CMK (cell line): Measurements from ENCODE around the gene OR51A7.

ENCODE experiments used
- DNase-seq: peaks from one replicate; pipeline ENCODE4 v3.0.0-alpha.2; 2010; ENCODE audit warnings: low read depth

Gene OR51A7

DNA sequence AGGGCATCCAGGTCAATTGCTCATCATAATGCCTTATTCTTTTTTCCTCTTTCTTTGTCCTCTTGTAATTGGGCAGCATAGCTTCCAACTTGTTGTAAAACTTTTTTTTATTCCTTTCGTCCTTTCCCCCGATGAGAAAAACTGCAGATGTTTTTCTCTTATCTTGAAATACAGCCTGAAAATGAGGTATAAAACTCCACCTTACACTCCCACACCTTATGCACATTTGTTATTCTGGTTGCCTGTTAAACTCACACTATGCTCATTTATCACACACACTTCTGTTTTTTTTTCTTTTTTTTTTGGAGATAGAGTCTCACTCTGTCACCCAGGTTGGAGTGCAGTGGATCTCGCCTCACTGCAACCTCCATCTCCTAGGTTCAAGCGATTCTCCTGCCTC, 53.8 kb downstream of the OR51A7 start:
- DNase-seq: no peak
